ENCODE results near the gene CCDC81.

CCDC81 gene

DNA sequence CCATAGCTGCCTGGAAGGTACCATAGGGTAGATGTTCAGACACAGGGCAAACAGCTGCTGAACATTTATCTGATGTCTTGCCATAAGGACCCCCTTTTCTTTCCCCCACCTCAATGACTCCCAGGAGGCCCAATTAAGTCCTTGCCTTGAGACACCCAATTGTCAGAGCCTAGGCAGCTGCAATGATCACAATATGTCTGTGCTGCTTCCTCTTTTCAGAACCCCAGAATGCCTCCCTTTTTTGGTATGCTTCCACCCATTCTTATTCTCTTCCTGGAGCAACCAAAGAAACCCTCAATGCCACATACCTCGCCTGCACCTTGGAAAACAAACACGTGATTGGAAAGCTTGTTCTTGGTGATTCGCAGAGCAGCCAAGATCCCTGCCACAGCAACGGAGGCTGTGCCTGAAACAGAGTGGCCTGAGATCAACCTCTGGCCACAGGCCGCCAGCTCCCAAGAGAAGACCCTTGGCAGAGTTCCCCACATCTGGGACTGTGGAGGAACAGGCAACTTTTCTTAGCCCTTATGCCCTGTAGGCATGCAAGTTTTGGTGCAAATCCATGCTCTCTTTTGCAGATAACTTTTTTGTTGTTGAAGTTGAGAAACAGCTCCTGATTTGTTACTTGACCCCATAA, 75.4 kb downstream of the CCDC81 start:
- TF ChIP-seq REST (IDR thresholded peaks at IDR 0.05; ENCODE audit: insufficient read depth in 1 of 2, low read depth in 2 of 2, low read length in 2 of 2) (no peak), TAF1 (IDR thresholded peaks at IDR 0.05; ENCODE audit: borderline replicate concordance, insufficient read depth, low read length) (no peak), SIN3A (IDR thresholded peaks at IDR 0.05; ENCODE audit: borderline replicate concordance, insufficient read depth, low read length) (no peak), POLR2AphosphoS5 (IDR thresholded peaks at IDR 0.05; ENCODE audit: low read depth, low read length) (no peak), FOXP2 (optimal IDR thresholded peaks at IDR 0.05; ENCODE audit: borderline replicate concordance, extremely low read depth, extremely low read length, insufficient read depth) (no peak)

DNA sequence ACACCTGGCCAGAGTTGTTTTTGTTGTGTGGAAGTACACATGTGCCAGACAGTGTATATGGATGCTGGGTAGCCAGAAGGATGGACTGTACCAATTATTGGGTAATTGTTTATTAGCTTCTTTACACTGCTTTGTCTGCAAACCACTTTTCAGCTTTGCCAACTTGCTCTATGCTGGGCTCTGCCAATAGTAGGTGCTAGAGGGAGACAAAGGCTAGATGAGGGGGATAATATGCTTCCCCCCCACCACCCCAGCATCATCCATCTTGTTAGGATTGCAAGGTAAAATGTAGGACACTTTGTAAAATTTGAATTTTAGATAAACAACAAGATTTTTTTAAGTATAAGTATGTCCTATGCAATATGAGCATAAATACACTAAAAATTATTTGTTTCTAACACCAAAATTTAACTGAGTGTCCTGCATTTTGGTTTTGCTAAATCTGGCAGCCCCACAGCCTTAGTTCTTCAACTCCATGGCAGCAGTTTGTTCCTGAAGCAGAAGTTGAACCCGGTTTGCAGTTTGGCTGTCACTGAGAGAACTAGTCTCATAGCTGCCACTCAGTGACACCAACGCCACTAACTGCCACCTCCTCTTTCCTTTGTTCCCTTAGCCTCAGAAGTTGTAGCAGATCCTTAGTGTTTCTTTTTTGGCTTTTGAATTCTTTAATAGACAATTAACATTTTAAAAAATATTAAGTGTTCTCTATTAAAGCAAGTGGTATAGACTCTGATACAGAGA, 78.8 kb downstream of the CCDC81 start:
- TF ChIP-seq SIN3A (IDR thresholded peaks at IDR 0.05; ENCODE audit: borderline replicate concordance, insufficient read depth, low read length) (no peak), POLR2AphosphoS5 (IDR thresholded peaks at IDR 0.05; ENCODE audit: low read depth, low read length) (no peak), FOXP2 (optimal IDR thresholded peaks at IDR 0.05; ENCODE audit: borderline replicate concordance, extremely low read depth, extremely low read length, insufficient read depth) (no peak)

DNA sequence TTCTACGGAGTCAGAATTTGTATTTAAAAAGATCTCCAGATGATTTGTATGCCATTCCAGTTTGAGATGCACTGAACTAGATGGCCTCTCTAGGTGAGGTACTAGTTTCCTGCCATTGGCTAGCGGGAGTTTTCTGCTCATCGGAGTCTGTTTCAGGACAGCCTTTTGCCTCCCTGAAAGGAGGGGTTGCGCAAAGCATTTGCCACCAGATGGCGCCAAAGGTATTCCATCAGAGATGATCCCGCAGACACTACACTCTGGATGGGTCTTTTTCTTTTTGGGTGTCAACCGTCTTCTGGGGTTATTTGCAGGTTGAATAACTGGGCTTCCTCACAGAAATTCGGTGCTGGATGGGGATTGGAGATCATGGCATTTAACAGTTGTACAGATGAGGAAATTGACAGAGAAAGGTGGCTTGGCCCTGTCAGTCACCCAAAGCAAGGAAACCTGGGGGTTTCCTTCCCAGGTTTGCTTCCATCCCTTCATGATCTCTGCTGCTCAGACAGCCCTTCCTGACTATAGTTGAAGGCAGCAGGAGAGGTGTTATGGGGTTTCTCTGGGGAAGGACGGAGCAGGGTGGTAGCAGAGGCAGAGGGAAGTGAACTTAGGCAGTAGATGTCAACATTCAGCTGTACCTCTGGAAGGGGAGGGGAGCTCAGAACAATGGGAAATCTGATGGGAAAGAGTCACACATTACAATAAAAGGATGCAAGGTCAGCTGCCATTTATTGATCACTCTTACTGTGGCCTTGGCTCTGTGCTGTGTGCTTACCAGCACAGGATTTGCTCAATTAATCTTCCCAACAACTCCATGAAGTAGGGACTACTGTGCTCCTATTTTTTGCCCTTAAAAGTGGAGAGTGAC, 81.6 kb downstream of the CCDC81 start:
- TF ChIP-seq SIN3A (IDR thresholded peaks at IDR 0.05; ENCODE audit: borderline replicate concordance, insufficient read depth, low read length) = no peak
- no peak for TF ChIP-seq REST (IDR thresholded peaks at IDR 0.05; ENCODE audit: insufficient read depth in 1 of 2, low read depth in 2 of 2, low read length in 2 of 2)

GRCh38 chr11:86458294-86459001, 83.8 kb downstream of the CCDC81 start:
- no peak for TF ChIP-seq FOXP2 (optimal IDR thresholded peaks at IDR 0.05; ENCODE audit: borderline replicate concordance, extremely low read depth, extremely low read length, insufficient read depth)
- TF ChIP-seq SIN3A (IDR thresholded peaks at IDR 0.05; ENCODE audit: borderline replicate concordance, insufficient read depth, low read length) = no peak
- no peak for TF ChIP-seq POLR2AphosphoS5 (IDR thresholded peaks at IDR 0.05; ENCODE audit: low read depth, low read length)
- no peak for TF ChIP-seq TAF1 (IDR thresholded peaks at IDR 0.05; ENCODE audit: borderline replicate concordance, insufficient read depth, low read length)
- TF ChIP-seq REST (IDR thresholded peaks at IDR 0.05; ENCODE audit: insufficient read depth in 1 of 2, low read depth in 2 of 2, low read length in 2 of 2) = no peak

DNA sequence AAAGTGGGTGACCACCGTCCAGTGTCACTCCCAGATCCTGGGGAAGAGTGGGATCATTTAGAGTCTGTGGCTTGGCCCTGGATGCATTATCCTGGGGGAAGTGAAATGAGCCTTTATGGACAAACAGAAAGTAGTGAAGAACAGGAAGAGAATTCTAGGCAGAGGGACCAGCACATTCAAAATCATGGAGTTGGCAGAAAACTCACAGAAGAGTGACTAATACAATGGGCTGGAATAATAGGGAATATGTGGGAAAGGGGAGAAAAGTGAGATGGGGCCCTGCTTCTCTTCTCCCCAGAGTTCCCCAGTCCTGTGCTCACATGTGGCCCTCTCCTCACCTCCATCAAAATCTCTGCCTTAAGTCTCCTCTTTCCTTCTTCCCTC, 84.3 kb downstream of the CCDC81 start:
- TF ChIP-seq POLR2AphosphoS5 (IDR thresholded peaks at IDR 0.05; ENCODE audit: low read depth, low read length) (no peak), TAF1 (IDR thresholded peaks at IDR 0.05; ENCODE audit: borderline replicate concordance, insufficient read depth, low read length) (no peak), SIN3A (IDR thresholded peaks at IDR 0.05; ENCODE audit: borderline replicate concordance, insufficient read depth, low read length) (no peak), REST (IDR thresholded peaks at IDR 0.05; ENCODE audit: insufficient read depth in 1 of 2, low read depth in 2 of 2, low read length in 2 of 2) (no peak), FOXP2 (optimal IDR thresholded peaks at IDR 0.05; ENCODE audit: borderline replicate concordance, extremely low read depth, extremely low read length, insufficient read depth) (no peak)
